LoVo (cell line): Measurements from ENCODE around the gene NAA10.

Source experiments
- DNase-seq: peaks from one replicate; pipeline ENCODE4 v3.0.0-alpha.2; 2016; ENCODE audit warnings: low spot score

Gene NAA10

GRCh38 chrX:153927922-153928760 is 6.7 kb downstream of the NAA10 start:
- DNase-seq: peak; percentile 92

DNA sequence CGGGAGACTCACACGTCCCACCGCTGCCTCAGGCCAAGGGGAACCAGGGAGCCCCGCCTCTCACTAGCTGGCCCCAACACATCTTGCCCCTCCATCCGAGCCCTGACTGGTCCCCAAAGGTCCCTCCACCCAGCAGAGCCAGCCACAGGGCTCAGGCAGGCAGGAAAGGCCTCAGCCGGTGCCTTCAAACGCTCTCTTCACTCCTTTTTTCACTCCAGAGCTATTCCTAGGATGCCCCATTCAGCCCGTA is 7.2 kb downstream of the NAA10 start:
- no peak for DNase-seq

DNA sequence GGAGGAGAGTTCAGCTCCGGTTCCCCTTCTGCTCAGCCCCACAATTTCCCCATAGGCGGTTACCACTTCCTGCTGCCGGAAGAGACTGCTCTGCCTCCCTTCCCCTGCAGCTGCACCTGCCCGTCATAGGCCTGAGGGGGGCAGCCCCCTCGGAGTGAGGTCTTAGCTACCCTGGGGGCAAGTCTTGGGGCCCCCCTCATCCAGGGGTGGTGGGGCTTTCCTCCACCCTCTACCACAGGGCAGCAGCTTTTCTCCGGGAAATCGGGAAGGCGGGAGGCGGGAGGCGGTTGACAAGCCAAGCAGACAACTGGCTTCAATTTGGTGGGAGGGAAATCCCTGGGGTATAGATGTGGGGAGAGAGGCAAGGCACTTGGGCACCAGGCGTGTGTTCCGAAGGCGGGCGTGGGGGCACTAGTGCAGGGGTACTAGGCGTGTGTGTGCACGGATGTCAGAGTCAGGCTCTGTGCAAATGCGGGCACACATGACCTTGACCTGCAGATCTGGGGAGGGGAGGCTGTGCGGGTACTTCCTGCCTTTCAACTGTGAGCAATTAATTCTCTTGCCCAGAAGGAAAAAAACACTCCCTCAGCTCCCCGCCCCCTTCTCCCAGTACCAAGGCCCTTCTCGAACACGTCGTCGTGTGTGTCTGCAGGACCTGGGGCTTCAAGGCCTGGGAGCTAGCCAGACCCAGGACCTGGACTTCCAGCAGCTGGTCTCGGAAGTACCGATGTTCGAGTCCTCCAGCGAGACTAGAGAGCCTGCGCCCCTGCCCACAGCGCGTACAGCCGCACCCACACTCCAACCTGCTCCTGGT is 7.8 kb downstream of the NAA10 start:
- DNase-seq: no peak

DNA sequence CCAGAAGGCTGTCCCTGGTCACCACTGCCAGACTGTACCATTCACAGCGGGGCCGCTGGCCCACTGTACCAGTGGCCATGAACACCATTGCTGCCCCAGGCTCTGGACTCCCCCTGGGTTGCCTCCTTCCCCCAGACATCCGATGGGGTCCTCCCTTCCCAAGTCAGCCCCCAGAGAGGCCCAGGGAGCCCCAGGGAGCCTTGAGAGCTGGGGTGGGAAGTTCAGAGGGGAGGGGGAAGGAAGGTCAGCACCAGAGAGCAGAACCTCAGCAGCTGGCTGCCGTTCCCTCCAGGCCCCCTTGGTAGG is 8.3 kb downstream of the NAA10 start:
- no peak for DNase-seq

- DNase-seq: no peak
Observed at GRCh38 chrX:153925739-153926551, 8.9 kb downstream of the NAA10 start, which contains the start of gene ARHGAP4. Gene ARHGAP4, minus strand, starts transcription at chrX:153926264. Its CDS starts 62 bp downstream, at chrX:153926202.

DNA sequence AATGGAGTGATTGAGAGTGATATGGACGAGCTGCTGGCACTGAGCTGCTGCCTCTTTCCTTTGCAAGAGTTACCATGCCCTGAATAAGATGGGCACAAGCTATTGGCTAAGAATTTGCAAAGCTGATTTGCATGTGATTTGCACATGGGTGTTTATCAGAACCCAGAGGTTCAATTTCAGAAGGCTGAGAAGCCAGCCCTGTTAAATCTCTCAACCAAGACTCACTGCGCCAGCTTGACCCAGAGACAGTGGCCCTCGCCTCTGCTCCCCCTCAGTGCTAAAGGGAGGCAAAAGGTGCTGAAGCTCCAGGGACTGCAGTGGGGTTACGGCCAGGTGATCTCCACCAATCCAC is 9.5 kb downstream of the NAA10 start:
- no peak for DNase-seq

- no peak for DNase-seq
Observed at GRCh38 chrX:153924149-153924861, 10.5 kb downstream of the NAA10 start.

DNA sequence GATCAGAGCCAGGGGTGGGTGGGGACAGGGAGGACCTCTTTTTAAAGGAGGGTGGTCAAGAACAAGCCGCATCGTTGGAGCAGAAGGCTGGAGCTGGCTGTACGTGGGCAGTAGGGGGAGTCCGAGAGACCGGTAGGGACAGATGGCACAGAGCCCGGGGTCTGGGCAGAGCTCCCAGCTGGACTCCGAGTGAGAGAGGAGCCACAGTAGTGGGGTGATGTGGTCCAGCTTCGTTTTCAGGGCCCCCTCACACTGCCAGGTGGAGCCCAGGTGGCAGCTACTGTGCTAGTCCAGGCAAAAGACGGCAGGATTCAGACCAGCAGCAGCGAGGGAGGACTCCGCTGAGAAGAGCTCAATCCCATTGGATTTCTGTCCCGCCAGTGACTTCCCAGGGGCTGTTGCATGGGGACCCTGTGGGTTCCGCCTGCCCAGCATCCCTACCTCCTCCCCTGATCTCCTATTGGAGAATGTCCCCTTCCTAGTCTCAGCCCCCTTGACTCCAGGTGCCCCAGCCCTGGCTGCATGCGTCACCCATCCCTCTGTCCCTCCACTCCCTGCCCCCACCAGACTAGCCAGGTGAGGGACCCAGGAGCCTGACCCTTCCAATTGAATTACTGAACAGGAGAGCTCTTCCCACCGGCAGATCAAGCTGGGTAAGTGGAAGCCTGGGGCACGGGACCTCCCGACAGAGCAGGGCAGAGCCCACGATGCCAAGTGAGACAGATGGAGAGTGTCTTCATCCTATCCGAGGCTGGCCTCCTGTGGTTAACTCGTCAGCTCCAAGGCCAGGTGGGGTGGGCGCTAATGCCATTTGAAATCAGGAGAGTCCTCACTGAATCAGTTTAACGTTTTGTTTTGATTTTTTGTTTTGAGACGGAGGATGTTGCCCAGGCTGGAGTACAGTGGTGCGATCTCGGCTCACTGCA is 11.6 kb downstream of the NAA10 start:
- no peak for DNase-seq

DNA sequence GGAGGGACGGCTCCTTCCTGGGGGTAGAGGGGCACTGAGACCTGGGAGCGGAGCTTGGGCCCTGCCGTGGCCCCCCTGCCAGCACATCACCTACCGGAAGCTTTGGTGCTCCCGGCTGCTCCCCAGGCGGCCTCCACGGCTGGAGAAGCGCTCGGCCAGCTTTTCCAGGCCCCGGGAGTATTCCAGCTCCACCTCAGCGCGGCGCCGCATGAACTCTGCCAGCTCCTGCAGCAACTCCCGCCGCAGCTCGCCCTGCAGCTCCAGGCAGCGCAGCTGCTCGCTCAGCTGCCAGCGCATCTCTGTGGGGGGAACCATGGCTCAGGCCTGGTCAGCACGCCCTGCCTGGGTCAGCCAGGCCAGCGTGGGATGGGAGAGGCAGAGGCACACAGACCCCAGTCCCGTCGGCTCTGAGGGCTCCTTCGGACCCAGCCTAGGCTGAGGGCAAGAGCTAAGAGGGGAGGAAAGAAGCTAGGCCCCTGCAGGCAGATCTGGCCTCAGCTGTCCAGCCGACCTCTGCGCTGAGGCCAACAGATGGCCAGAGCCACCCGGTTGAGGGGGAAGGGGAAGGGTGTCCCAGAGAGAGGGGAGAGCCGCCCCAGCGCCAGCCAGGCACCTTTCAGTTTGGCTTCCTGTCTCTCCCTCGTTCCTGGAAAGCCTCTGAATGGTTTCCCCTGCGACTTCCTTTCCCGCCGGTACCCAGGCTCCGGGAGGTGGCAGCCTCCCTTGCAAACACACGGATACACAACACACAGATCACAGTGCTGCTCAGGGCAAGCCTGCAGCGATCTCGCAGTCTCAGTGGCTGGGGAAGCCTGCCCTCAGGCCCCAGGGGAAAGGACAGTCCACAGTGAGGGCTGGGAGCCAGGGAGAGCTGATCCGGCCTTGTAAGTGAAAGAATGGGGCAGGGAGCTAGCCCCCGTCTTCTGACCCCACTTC is 13.1 kb downstream of the NAA10 start:
- DNase-seq: no peak

- DNase-seq: no peak
Observed at GRCh38 chrX:153921070-153921469, 13.8 kb downstream of the NAA10 start.

GRCh38 chrX:153920546-153920945 is 14.3 kb downstream of the NAA10 start:
- DNase-seq: no peak

GRCh38 chrX:153919281-153919680 is 15.6 kb downstream of the NAA10 start:
- DNase-seq: no peak

DNA sequence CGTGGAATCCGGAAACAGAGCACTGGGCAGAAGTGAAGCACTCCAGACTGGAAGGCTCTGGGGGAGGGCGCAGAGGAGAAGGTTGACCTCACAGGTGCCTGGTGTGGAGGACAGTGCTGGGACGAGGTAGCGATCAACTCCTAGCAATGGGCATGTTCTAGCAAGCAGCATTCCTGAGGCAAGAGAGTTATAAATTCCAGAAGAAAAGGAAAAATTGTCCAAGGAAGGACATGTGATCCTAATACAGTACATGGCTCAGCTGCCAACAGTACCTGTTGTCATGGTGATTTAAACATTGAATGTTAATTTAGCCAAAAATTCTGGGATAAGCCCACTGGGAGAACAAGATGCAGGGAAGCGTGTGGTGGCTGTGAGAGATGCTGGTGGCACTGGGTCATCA is 17.0 kb downstream of the NAA10 start:
- no peak for DNase-seq

- no peak for DNase-seq
Observed at GRCh38 chrX:153913701-153914100, 21.1 kb downstream of the NAA10 start.

- no peak for DNase-seq
Observed at GRCh38 chrX:153913211-153913610, 21.6 kb downstream of the NAA10 start.

DNA sequence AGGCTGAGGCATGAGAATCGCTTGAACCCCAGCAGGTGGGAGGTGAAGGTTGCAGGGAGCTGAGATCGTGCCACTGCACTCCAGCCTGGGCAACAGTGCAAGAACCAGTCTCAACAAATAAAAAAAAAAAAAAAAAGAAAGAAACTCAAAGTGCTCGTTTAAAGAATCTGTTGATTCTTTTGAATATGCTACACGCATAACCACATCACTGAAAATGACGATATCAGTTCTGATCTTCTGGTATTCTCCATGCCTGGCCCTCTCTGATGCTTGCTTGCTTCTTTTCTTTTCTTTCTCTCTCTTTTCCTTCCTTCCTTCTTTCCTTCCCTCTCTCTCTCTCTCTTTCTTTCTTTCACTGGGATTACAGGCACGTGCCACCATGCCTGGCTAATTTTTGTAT is 23.0 kb downstream of the NAA10 start:
- no peak for DNase-seq

DNA sequence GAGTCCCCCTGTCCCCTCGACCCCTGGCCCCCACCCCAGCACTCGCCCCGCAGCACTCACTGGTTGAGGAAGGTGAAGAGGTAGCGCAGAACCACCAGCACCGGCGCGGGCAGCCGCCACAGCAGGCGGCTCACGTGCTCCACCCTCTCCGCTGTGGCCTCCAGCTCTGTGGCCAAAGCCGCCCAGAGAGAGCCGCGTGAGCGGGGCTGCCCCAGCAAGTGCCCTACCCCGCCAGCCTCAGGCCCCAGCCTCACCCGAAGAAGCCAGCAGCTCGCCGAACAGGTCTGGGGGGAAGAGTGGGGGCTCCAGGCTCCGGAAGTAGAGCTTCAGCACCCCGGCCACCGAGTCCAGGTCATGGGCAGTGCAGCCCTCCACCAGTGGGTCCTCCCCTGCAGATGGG is 24.4 kb downstream of the NAA10 start:
- DNase-seq: no peak

DNA sequence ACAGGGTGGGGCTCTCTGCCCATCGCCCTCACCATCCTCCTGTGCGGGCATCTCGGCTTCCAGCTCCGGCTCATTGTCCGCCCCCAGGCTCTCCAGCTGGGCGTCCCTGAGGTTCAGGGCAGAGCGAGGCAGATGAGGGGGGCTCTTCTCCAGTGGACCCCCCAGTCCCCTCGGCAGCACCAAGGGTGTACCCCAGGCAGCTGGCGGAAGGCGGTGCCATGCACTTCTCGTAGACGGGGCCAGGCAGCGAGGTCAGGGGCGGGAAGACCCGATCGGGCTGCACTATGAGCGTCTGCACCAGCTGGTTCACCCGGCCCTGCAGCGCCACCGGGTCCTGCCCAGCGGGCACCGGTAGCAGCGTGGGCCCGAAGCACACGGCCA is 24.9 kb downstream of the NAA10 start:
- DNase-seq: no peak

- DNase-seq: no peak
Observed at GRCh38 chrX:153909024-153909979, 25.5 kb downstream of the NAA10 start.
